ENCODE data around the gene FILIP1L.

FILIP1L gene

GRCh38 chr3:99902091-99902490 is 212.2 kb downstream of the FILIP1L start:
- in situ Hi-C loops (cut with MboI; ENCODE audit: low sequenced_read_pairs): no loop called here

GRCh38 chr3:99901200-99901926 is 212.9 kb downstream of the FILIP1L start:
- in situ Hi-C loops (cut with MboI; ENCODE audit: low sequenced_read_pairs): no loop called here

DNA sequence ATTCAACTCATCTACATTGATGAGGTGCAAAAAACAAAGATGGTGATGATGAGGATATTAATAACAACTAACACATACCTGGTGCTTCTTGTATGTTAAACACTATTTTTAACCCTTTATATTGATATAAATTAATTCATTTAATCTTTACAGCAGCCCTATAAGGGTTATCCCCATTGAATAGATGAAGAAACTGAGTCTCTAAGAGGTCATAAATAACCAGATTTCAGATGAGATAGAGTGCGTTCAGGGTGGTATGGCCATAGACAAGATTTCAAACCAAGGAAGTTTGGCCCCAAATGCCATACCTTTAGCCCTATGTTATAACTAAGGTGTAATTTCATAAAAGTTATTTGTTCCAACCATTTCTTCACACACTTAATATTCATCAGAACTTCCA is 214.1 kb downstream of the FILIP1L start:
- in situ Hi-C loops (cut with MboI; ENCODE audit: low sequenced_read_pairs): no loop called here

- in situ Hi-C loops (cut with MboI; ENCODE audit: low sequenced_read_pairs): no loop called here
Measured at GRCh38 chr3:99899603-99900002, 214.7 kb downstream of the FILIP1L start.

GRCh38 chr3:99896482-99896881 is 217.8 kb downstream of the FILIP1L start:
- in situ Hi-C loops (cut with MboI; ENCODE audit: low sequenced_read_pairs): no loop called here

- in situ Hi-C loops (cut with MboI; ENCODE audit: low sequenced_read_pairs): no loop called here
Measured at GRCh38 chr3:99895703-99896441, 218.4 kb downstream of the FILIP1L start.

GRCh38 chr3:99895131-99895696 is 219.1 kb downstream of the FILIP1L start:
- in situ Hi-C loops (cut with MboI; ENCODE audit: low sequenced_read_pairs): no loop called here

- in situ Hi-C loops (cut with MboI; ENCODE audit: low sequenced_read_pairs): no loop called here
Measured at GRCh38 chr3:99892332-99892731, 222.0 kb downstream of the FILIP1L start.

GRCh38 chr3:99891610-99892285 is 222.6 kb downstream of the FILIP1L start:
- in situ Hi-C loops (cut with MboI; ENCODE audit: low sequenced_read_pairs): no loop called here

DNA sequence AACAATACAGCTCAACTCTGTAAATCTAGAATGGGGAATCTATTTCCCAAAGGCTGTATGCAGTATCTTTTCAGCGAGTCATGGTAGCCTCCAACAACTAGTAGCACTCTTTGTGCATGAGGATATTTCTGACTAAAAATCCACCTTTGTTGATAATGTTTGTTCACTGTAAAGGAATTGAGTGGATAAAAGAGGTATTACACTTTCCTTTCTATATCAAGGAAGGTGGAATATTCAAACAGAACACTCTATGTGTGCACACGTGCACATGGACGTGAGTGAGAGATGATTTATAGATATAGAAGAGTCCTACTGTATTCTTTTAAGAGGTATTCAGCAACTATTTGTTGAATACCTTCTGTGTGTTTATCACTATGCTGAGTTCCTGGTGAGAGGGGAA is 228.4 kb downstream of the FILIP1L start:
- in situ Hi-C loops (cut with MboI; ENCODE audit: low sequenced_read_pairs): no loop called here

- in situ Hi-C loops (cut with MboI; ENCODE audit: low sequenced_read_pairs): no loop called here
Measured at GRCh38 chr3:99885085-99885484, 229.2 kb downstream of the FILIP1L start.

- in situ Hi-C loops (cut with MboI; ENCODE audit: low sequenced_read_pairs): no loop called here
Measured at GRCh38 chr3:99884484-99884883, 229.8 kb downstream of the FILIP1L start.

DNA sequence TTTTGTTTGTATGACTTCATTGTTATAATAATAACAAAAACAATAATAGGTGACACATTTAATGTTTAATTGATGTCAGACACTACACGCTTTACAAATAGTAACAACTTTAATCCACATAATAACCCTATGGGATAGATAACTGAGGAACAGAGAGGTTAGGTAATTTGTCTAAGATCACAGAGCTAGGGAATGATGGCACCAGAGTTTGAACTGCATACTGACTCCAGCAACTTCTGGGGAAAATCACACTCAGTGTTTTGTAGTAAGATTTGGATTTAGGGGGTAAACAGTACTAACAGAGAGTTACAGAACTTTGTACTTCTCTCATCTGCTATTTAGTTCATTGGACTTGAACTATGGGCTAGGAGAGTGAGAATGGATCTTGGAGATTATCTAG is 230.6 kb downstream of the FILIP1L start:
- in situ Hi-C loops (cut with MboI; ENCODE audit: low sequenced_read_pairs): no loop called here

GRCh38 chr3:99883138-99883461 is 231.2 kb downstream of the FILIP1L start:
- in situ Hi-C loops (cut with MboI; ENCODE audit: low sequenced_read_pairs): no loop called here

DNA sequence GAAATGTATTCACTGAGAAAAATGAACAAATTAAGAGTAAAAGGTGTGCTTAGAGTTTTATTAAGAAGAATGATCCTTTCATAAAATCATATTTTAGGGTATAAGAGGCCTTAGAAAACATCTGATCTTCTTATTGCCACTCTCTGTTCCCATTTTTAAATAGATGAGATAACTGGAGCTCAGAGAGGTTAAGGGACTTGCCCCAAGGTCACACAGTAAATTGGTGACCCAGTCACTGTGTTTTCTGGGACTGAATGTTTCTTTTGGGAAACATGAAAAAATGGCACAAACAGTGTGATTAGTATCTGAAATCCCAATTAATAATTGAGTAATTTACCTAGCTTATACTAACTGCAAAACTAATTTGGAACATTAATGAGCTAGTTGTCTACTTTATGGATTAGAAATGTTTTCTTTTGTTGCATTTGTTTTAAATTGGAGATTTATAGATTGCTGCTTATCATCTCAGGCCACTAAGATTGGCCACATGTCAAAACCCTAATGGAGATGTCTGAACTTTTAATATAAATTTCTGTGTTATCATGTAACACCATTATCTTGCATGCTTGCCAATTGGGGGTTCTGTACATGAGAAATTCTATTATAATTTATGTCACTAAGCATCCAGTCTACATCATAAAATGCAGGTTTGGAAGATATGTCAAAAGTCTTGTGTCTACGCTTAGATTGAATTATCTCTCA is 231.7 kb downstream of the FILIP1L start:
- in situ Hi-C loops (cut with MboI; ENCODE audit: low sequenced_read_pairs): no loop called here

GRCh38 chr3:99881121-99881524 is 233.2 kb downstream of the FILIP1L start:
- in situ Hi-C loops (cut with MboI; ENCODE audit: low sequenced_read_pairs): no loop called here

DNA sequence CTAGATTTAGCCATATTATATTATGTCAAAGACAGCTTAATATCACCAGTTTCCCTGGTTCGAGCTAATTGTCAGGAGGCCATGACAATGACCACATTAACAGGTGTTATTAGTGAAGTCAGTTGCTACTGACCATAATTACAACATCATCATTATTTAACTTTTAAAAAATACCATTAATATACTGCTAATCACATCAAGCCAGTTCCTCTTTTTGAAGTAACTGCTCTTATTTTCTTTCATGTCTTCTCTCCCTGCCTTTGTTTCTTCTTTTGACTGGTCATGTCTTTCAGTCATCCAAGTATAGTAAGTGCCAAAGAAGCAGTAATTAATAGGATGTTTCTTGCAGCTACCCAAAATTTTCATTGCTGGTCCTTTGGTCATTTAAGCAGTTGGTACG is 235.0 kb downstream of the FILIP1L start:
- in situ Hi-C loops (cut with MboI; ENCODE audit: low sequenced_read_pairs): no loop called here

DNA sequence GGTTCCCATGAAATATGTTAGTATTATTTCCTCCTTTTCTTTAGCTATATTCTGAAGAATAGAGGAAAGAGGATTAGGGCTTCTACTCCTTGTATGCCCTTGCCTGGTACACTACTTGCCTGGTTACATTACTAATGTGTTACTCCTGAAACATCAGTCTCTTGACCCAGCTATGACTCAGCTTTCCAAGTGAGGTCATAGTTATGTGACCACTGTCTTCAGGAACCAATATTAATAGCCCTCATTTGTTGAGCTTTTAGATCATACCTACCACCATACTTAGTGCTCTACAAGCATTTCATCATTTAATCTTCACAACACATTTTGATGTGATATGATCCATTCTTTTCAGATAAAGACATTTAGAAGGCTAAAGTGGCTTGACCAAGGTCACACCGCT is 236.3 kb downstream of the FILIP1L start:
- in situ Hi-C loops (cut with MboI; ENCODE audit: low sequenced_read_pairs): no loop called here

DNA sequence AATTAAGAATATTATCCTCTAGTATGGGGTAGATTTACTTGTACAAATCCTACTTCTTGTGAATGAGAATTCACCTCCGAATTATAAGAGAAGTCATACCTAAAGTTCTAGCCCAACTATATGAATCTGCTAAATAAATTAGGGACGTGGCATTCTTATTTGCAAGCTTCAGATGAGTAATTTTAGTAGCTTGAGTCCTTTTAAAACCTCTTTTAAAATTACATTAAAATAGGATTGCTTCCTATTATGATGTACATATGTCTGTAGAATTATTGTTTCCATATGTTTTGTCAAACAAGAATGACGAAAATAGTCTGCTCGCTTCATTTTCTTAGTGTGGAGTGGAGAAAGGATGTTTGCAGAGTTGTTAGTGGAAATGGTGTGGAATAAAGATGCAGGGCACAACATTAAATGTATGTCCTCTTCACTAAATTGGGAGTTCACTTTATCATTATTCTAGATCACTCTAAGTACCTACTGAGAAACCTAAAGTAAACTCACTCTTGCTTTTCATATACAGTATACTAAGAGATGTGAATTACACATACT is 237.2 kb downstream of the FILIP1L start:
- in situ Hi-C loops (cut with MboI; ENCODE audit: low sequenced_read_pairs): no loop called here

DNA sequence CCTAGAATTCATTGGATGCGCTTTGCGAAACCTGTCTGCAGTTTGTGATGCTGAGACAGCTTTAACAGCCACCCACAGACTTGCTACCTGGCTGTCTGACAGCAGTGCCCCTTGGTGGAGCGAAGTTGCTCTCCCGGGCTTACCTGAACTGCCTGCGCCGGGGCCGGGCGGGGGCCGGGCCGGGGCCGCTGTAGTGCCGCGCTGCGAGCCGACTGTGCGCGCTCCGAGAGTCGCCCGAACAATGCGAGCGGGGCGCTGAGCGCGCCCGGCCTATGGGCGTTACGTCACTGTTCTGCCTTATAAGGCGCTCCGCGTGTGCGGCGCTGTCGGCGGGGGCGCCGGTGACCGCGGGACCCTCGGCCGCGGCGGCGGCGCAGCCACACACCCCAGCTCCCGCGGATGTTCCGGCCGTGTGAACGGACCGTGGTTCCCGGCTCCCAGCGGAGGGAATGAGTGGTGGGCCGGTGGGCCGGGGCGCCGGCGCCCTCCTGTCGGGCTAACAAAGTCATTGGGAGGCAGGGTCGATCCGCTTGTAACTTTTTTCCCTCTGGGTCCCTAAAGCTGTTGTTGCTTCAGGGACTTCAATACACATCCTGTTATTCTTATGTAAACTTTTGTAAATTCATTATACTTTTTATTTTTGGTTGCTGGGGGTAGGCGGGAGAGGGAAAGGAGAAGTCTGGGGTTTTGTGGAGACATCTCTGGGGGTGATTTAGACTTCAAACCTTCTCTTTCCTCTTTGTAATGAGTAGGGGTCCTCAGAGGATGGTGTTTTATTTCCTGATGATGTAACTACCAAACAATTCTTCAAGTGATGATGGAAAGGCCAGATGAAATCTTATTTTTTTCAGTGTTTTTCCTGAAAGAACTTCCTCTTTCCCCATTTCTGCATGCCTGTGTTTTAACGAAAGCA is 238.1 kb downstream of the FILIP1L start:
- in situ Hi-C loops (cut with MboI; ENCODE audit: low sequenced_read_pairs): no loop called here

All from HL-60/S4 treated with retinoic acid at 250 ng/mL for 4 days and 3 days (cell line).